MCF 10A (cell line): ENCODE measurements around the gene UTS2B. TPM values are rescaled to one million over a fixed set of nuclear protein-coding genes. Genes with fewer than 3 reads are reported as not detected.

Experiments used
- BruUV-seq: library from RNA; stranded (reverse); fragments of 400-500 nt; replicated peaks from 2 replicates; lab custom pipeline; 2021; lab: Mats Ljungman, UMichigan
- CTCF ChIA-PET: fragments of 300-600 bp; sonication (Branson Sonifier 250); formaldehyde crosslinking; extraction: SDS; loops from one replicate; lab custom pipeline; 2021; ENCODE audit warnings: antibody characterized with exemption, inconsistent platforms; lab: Yijun Ruan, JAX
- POLR2A ChIA-PET: fragments of 300-600, 350-650 bp; sonication (Branson Sonifier 250); formaldehyde crosslinking; extraction: SDS; loops from one replicate; lab custom pipeline; 2020; ENCODE audit warnings: antibody characterized with exemption, inconsistent platforms; lab: Yijun Ruan, JAX
- DNase-seq: peaks from one replicate; pipeline ENCODE4 v3.0.0-alpha.2; 2018; ENCODE audit not compliant: unreplicated experiment
- H3K27ac Mint-ChIP-seq: one replicate; pipeline ENCODE4 v1.8.0; 2022; ENCODE audit warnings: mild to moderate bottlenecking, low read depth, mixed read lengths; ENCODE audit not compliant: unreplicated experiment
- H3K27me3 Mint-ChIP-seq: one replicate; pipeline ENCODE4 v1.8.0; 2022; ENCODE audit warnings: mixed read lengths; ENCODE audit not compliant: insufficient read depth, unreplicated experiment
- H3K36me3 Mint-ChIP-seq: one replicate; pipeline ENCODE4 v1.8.0; 2022; ENCODE audit warnings: mild to moderate bottlenecking, moderate library complexity, mixed read lengths; ENCODE audit not compliant: insufficient read depth, unreplicated experiment
- H3K4me1 Mint-ChIP-seq: one replicate; pipeline ENCODE4 v1.8.0; 2022; ENCODE audit warnings: mixed read lengths; ENCODE audit not compliant: insufficient read depth, unreplicated experiment
- H3K4me3 Mint-ChIP-seq: one replicate; pipeline ENCODE4 v1.8.0; 2022; ENCODE audit warnings: mild to moderate bottlenecking, moderate library complexity, mixed read lengths; ENCODE audit not compliant: unreplicated experiment
- H3K9me3 Mint-ChIP-seq: one replicate; pipeline ENCODE4 v1.8.0; 2022; ENCODE audit warnings: mixed read lengths; ENCODE audit not compliant: unreplicated experiment
- intact Hi-C: fragments of 100-400 bp; cut with micrococcal nuclease; formaldehyde crosslinking; loops from 2 replicates; pipeline ENCODE4 v1.14.1; 2022
- total RNA-seq: library from RNA; stranded (reverse); gene quantifications from 2 replicates; pipeline ENCODE4 v1.2.3, GENCODE V29; 2022
- TF ChIP-seq, protein P1 (sequence below): fragments of 200-600 bp; IDR thresholded peaks from one replicate; pipeline ENCODE4 v1.8.0; 2022; ENCODE audit warnings: antibody characterized with exemption, mild to moderate bottlenecking; ENCODE audit not compliant: unreplicated experiment

Gene UTS2B
- total RNA-seq, 1 experiment from 2014 or later = 0.26 TPM

DNA sequence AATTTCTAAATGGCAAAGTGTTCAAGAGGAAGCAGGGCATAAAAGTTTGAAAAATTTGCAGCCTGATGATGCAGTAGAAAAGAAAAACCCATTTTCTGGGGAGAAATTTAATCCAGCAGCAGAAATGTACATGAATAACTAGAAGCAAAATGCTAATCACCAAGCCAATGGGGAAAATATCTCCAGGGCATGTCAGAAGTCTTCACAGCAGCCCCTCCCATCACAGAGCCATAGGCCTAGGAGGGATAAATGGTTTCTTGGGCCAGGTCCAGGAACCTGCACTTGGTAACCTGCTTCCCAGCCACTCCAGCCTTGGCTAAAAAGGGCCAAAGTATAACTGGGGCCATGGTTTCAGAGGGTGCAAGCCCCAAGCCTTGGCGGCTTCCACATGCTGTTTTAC is 108.7 kb downstream of the UTS2B start:
- intact Hi-C loops = loop anchor here (10.0 kb wide), 1 partner anchor 517 kb away; no protein-coding TSS in a partner anchor

DNA sequence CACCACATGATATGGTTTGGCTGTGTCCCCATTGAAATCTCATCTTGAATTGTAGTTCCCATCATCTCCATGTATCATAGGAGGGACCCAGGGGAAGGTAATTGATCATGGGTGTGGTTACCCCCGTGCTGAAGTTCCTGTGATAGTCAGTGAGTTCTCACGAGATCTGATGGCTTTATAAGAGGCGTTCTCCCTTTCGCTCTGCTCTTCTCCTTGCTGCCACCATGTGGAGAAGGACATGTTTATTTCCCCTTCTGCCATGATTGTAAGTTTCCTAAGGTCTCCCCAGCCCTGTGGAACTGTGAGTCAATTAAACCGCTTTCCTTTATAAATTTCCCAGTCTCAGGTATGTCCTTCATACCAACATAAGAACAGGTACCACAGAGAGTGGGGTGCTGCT is 109.4 kb downstream of the UTS2B start:
- TF ChIP-seq, protein P1, sequence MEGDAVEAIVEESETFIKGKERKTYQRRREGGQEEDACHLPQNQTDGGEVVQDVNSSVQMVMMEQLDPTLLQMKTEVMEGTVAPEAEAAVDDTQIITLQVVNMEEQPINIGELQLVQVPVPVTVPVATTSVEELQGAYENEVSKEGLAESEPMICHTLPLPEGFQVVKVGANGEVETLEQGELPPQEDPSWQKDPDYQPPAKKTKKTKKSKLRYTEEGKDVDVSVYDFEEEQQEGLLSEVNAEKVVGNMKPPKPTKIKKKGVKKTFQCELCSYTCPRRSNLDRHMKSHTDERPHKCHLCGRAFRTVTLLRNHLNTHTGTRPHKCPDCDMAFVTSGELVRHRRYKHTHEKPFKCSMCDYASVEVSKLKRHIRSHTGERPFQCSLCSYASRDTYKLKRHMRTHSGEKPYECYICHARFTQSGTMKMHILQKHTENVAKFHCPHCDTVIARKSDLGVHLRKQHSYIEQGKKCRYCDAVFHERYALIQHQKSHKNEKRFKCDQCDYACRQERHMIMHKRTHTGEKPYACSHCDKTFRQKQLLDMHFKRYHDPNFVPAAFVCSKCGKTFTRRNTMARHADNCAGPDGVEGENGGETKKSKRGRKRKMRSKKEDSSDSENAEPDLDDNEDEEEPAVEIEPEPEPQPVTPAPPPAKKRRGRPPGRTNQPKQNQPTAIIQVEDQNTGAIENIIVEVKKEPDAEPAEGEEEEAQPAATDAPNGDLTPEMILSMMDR = no peak
- H3K4me1 Mint-ChIP-seq = no peaks in the 10 kb centered on the region
- CTCF ChIA-PET = no interaction called here
- no peak overlapping the region for H3K27ac Mint-ChIP-seq
- peaks cover 4% of the 10 kb centered on the region for H3K36me3 Mint-ChIP-seq
- BruUV-seq = no TSS peak
- no peak overlapping the region for H3K4me3 Mint-ChIP-seq
- H3K9me3 Mint-ChIP-seq = peaks cover 16% of the 10 kb centered on the region
- POLR2A ChIA-PET = no interaction called here
- intact Hi-C loops = loop anchor here (10.0 kb wide), 1 partner anchor 516 kb away; no protein-coding TSS in a partner anchor
- peak; percentile 15 for DNase-seq
- H3K27me3 Mint-ChIP-seq = no peaks in the 10 kb centered on the region

More for the DNA sequence above, 108.7 kb downstream of the UTS2B start:
- no peaks in the 10 kb centered on the region for H3K4me1 Mint-ChIP-seq
- no peaks in the 10 kb centered on the region for H3K27me3 Mint-ChIP-seq
- DNase-seq = no peak
- TF ChIP-seq, protein P1 = no peak
- no peak overlapping the region for H3K27ac Mint-ChIP-seq
- ChIA-PET POLR2A (no interaction called here), CTCF (no interaction called here)
- no peak overlapping the region for H3K4me3 Mint-ChIP-seq
- no TSS peak for BruUV-seq
- peaks cover 11% of the 10 kb centered on the region for H3K9me3 Mint-ChIP-seq
- H3K36me3 Mint-ChIP-seq = no peaks in the 10 kb centered on the region

DNA sequence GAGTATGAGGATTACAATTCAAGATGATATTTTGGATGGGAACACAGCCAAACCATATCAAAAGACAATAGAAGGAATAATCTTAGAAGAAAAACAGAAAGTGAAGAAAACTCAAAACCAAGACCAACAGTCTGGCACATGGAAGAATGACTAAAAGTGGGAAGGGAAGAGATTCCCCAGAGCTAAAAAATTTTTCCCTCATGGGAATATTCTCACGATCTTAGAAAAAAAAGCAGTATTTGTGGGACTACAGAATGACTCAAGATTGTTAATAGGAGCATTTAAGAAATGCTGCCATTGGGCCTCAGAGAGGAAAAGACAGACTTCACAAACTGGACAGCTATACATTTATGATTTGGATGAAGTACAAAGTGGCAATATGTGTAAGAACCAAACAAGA is 113.0 kb downstream of the UTS2B start:
- no peaks in the 10 kb centered on the region for H3K4me1 Mint-ChIP-seq
- H3K36me3 Mint-ChIP-seq = peaks cover 6% of the 10 kb centered on the region
- no peak overlapping the region for H3K4me3 Mint-ChIP-seq
- TF ChIP-seq, protein P1 = no peak
- intact Hi-C loops = no loop called here
- no TSS peak for BruUV-seq
- H3K27ac Mint-ChIP-seq = no peak overlapping the region
- no peak for DNase-seq
- peaks cover 16% of the 10 kb centered on the region for H3K9me3 Mint-ChIP-seq
- ChIA-PET CTCF (interaction anchor here (0.6 kb wide), 1 partner anchor 84 kb away, joined by 3 read pairs; no protein-coding TSS in a partner anchor), POLR2A (no interaction called here)
- H3K27me3 Mint-ChIP-seq = no peaks in the 10 kb centered on the region

Other genes starting within 250 kb of the UTS2B start
- not detected in 2 replicates for gene OSTN, start 131.3 kb downstream of the UTS2B start, total RNA-seq
- 100 and 115 TPM in 2 replicates for gene CCDC50, start 1.1 kb downstream of the UTS2B start, total RNA-seq
- gene PYDC2, start 130.6 kb upstream of the UTS2B start, total RNA-seq = not detected in 2 replicates